HepG2 (cell line): ENCODE measurements around the gene NOTCH2. TPM values are rescaled to one million over a fixed set of nuclear protein-coding genes. Genes with fewer than 3 reads are reported as not detected.
A peak's percentile ranks its signal among the peaks of the same experiment; 100 is the strongest.

Experiments used
- AHR ChIP-seq: IDR thresholded peaks from 2 replicates; pipeline ENCODE4 v1.6.1; 2018; ENCODE audit warnings: missing genetic modification reagents, missing compliant biosample characterization
- BHLHE40 ChIP-seq: IDR thresholded peaks from 2 replicates; pipeline ENCODE4 v1.6.1; 2011; ENCODE audit warnings: low read length, improper control_type of control experiment
- CAMTA2 ChIP-seq: sonication (generic); formaldehyde crosslinking; IDR thresholded peaks from 2 replicates; pipeline ENCODE4 v1.4.0; 2020; ENCODE audit warnings: mild to moderate bottlenecking, missing genetic modification reagents, borderline replicate concordance
- CBX2 ChIP-seq, 2 experiments: fragments of 200-600 bp in 1 of 2; sonication (generic); formaldehyde crosslinking in 1 of 2; IDR thresholded peaks; 2 replicates each; pipeline versions ENCODE4 v1.7.0 to v1.8.1; 2018 to 2022; ENCODE audit warnings: low read depth in 2 of 2, low read length in 1 of 2, mild to moderate bottlenecking in 1 of 2, missing genetic modification reagents in 1 of 2
- ERF ChIP-seq: IDR thresholded peaks from 2 replicates; pipeline ENCODE4 v1.6.1; 2018; ENCODE audit warnings: missing biosample characterization, missing genetic modification reagents
- FOXA1 ChIP-seq, 2 experiments: fragments of 450-650 bp in 1 of 2; sonication (generic) in 1 of 2; formaldehyde crosslinking in 1 of 2; IDR thresholded peaks; 2 replicates each; pipeline versions ENCODE4 v1.4.0 to v1.6.1; 2016 to 2020; ENCODE audit warnings: missing genetic modification reagents in 1 of 2
- FOXC1 ChIP-seq: sonication (generic); formaldehyde crosslinking; IDR thresholded peaks from 2 replicates; pipeline ENCODE4 v1.8.0; 2022; ENCODE audit warnings: mild to moderate bottlenecking, missing genetic modification reagents, borderline replicate concordance
- FOXO1 ChIP-seq: sonication (generic); formaldehyde crosslinking; IDR thresholded peaks from 2 replicates; pipeline ENCODE4 v1.4.0; 2020; ENCODE audit warnings: missing genetic modification reagents
- MED1 ChIP-seq: sonication (generic); formaldehyde crosslinking; IDR thresholded peaks from 2 replicates; pipeline ENCODE4 v1.4.0; 2020; ENCODE audit warnings: missing genetic modification reagents
- MEIS2 ChIP-seq: sonication (generic); formaldehyde crosslinking; IDR thresholded peaks from 2 replicates; pipeline ENCODE4 v1.9.0; 2021; ENCODE audit warnings: mild to moderate bottlenecking, missing genetic modification reagents
- PHB2 ChIP-seq: fragments of 450-650 bp; IDR thresholded peaks from 2 replicates; pipeline ENCODE4 v1.6.1; 2018; ENCODE audit not compliant: partially characterized antibody
- PITX1 ChIP-seq: sonication (generic); formaldehyde crosslinking; IDR thresholded peaks from 2 replicates; pipeline ENCODE4 v1.5.1; 2020; ENCODE audit warnings: mild to moderate bottlenecking, missing genetic modification reagents
- POGZ ChIP-seq: sonication (generic); formaldehyde crosslinking; IDR thresholded peaks from 2 replicates; pipeline ENCODE4 v1.4.0; 2020; ENCODE audit warnings: mild to moderate bottlenecking, missing genetic modification reagents
- RCOR2 ChIP-seq: IDR thresholded peaks from 2 replicates; pipeline ENCODE4 v1.6.1; 2016; ENCODE audit warnings: missing biosample characterization, missing genetic modification reagents
- REPIN1 ChIP-seq: sonication (generic); formaldehyde crosslinking; IDR thresholded peaks from 2 replicates; pipeline ENCODE4 v1.8.0; 2022; ENCODE audit warnings: missing genetic modification reagents, low read depth, mild to moderate bottlenecking, borderline replicate concordance
- ZBTB1 ChIP-seq: sonication (generic); formaldehyde crosslinking; IDR thresholded peaks from 2 replicates; pipeline ENCODE4 v1.4.0; 2020; ENCODE audit warnings: missing genetic modification reagents, borderline replicate concordance
- ZNF333 ChIP-seq: sonication (generic); formaldehyde crosslinking; IDR thresholded peaks from 2 replicates; pipeline ENCODE4 v1.4.0; 2020; ENCODE audit warnings: mild to moderate bottlenecking, missing genetic modification reagents, borderline replicate concordance
- ZNF644 ChIP-seq: IDR thresholded peaks from 2 replicates; pipeline ENCODE4 v1.6.1; 2016; ENCODE audit warnings: low read depth
- polyA plus RNA-seq, 8 experiments: library from polyadenylated mRNA; depleted of rRNA in 3 of 8; stranded (reverse) in 7 of 8; unstranded in 1 of 8; fragments of >200 nt; fragmentation: Illumina TruSeq in 4 of 8; extraction: Trizol in 4 of 8; gene quantifications; 2 replicates each; pipeline versions ENCODE4 v1.2.1 to v1.2.3, GENCODE V29; 2011 to 2016; ENCODE audit warnings: low read depth in 4 of 8, missing spikeins in 1 of 8, mixed read lengths in 1 of 8; ENCODE audit not compliant: insufficient read depth in 1 of 8
- total RNA-seq, 5 experiments: library from RNA; depleted of rRNA; stranded (reverse); fragments of >200 nt; fragmentation: Illumina TruSeq; extraction: Trizol; gene quantifications; 2 replicates each; pipeline ENCODE4 v1.2.3, GENCODE V29; 2016; ENCODE audit warnings: low read depth in 1 of 5
- TF ChIP-seq, protein P1 (sequence below): sonication (generic); formaldehyde crosslinking; IDR thresholded peaks from 2 replicates; pipeline ENCODE4 v1.4.0; 2020; ENCODE audit warnings: missing genetic modification reagents
- TF ChIP-seq, protein P2 (sequence below): sonication (generic); formaldehyde crosslinking; IDR thresholded peaks from 2 replicates; pipeline ENCODE4 v1.5.1; 2020; ENCODE audit warnings: mild to moderate bottlenecking, moderate library complexity, missing genetic modification reagents

The NOTCH2 gene
- total and polyA plus RNA-seq, 2 of the 13 experiments (the other 11 are each of a cell fraction or from before 2014, with no cell fraction given): 4.0 to 11.4 TPM

DNA sequence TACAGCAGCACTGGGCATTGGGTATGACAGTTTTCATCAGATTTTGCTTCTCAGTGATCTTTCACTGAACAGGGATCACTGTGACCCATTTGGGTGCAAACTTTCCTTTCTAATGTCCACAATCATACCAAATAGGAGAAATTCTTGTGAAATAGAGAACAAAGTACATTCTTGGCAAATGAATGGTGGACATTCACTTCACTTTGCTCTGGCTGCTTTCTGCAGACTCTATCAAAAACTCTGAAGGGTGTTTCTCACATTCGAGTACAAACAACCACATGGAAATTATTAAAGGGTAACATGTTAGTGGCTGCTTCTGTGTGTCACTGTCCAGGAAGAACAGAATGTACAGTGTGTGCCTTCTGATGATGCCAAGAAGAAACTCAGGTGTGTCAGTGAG, 111.2 kb downstream of the NOTCH2 start (continued):
- no peak for TF ChIP-seq CBX2 (IDR thresholded peaks at IDR 0.05; ENCODE audit: low read depth, low read length)
- no peak for TF ChIP-seq CBX2 (CRISPR knock-in tag; IDR thresholded peaks at IDR 0.05; ENCODE audit: low read depth)
- peak; percentile 47; the same call in 1 of the 2 replicates for TF ChIP-seq ZNF644 (CRISPR knock-in tag)
- TF ChIP-seq FOXO1 (CRISPR knock-in tag): no peak
- TF ChIP-seq REPIN1 (CRISPR knock-in tag): no peak
- TF ChIP-seq FOXC1 (CRISPR knock-in tag): no peak
- no peak for TF ChIP-seq RCOR2 (CRISPR knock-in tag)
- no peak for TF ChIP-seq MEIS2 (CRISPR knock-in tag)
- no peak for TF ChIP-seq FOXA1 (IDR thresholded peaks at IDR 0.05)
- TF ChIP-seq FOXA1 (CRISPR knock-in tag; IDR thresholded peaks at IDR 0.05): 0 out of 2 replicates have a peak, but pooled peaks have one; percentile 7
- no peak for TF ChIP-seq PITX1 (CRISPR knock-in tag)
- TF ChIP-seq POGZ (CRISPR knock-in tag): peak; percentile 38; the same call in 1 of the 2 replicates
- TF ChIP-seq, protein P1, sequence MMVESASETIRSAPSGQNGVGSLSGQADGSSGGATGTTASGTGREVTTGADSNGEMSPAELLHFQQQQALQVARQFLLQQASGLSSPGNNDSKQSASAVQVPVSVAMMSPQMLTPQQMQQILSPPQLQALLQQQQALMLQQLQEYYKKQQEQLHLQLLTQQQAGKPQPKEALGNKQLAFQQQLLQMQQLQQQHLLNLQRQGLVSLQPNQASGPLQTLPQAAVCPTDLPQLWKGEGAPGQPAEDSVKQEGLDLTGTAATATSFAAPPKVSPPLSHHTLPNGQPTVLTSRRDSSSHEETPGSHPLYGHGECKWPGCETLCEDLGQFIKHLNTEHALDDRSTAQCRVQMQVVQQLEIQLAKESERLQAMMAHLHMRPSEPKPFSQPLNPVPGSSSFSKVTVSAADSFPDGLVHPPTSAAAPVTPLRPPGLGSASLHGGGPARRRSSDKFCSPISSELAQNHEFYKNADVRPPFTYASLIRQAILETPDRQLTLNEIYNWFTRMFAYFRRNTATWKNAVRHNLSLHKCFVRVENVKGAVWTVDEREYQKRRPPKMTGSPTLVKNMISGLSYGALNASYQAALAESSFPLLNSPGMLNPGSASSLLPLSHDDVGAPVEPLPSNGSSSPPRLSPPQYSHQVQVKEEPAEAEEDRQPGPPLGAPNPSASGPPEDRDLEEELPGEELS (CRISPR knock-in tag): 0 out of 2 replicates have a peak, but pooled peaks have one; percentile 12
- TF ChIP-seq BHLHE40: no peak
- TF ChIP-seq ZBTB1: no peak
- TF ChIP-seq ERF (CRISPR knock-in tag): 0 out of 2 replicates have a peak, but pooled peaks have one; percentile 18
- TF ChIP-seq, protein P2, sequence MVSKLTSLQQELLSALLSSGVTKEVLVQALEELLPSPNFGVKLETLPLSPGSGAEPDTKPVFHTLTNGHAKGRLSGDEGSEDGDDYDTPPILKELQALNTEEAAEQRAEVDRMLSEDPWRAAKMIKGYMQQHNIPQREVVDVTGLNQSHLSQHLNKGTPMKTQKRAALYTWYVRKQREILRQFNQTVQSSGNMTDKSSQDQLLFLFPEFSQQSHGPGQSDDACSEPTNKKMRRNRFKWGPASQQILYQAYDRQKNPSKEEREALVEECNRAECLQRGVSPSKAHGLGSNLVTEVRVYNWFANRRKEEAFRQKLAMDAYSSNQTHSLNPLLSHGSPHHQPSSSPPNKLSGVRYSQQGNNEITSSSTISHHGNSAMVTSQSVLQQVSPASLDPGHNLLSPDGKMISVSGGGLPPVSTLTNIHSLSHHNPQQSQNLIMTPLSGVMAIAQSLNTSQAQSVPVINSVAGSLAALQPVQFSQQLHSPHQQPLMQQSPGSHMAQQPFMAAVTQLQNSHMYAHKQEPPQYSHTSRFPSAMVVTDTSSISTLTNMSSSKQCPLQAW (CRISPR knock-in tag): no peak
- no peak for TF ChIP-seq CAMTA2 (CRISPR knock-in tag)
- TF ChIP-seq MED1 (CRISPR knock-in tag): peak; percentile 27; the same call in 1 of the 2 replicates
- no peak for TF ChIP-seq ZNF333 (CRISPR knock-in tag)
- TF ChIP-seq PHB2: no peak
- no peak for TF ChIP-seq AHR (CRISPR knock-in tag)
